Left ventricle myocardium superior (tissue), 1 donor: Measurements from ENCODE around the gene RHD. TPM values are rescaled to one million over a fixed set of nuclear protein-coding genes. Genes with fewer than 3 reads are reported as not detected.
A peak's percentile ranks its signal among the peaks of the same experiment; 100 is the strongest.
"Not testable (repeated sequence)": the region's sequence is repeated elsewhere in the genome, so short reads cannot be mapped to it uniquely, and the experiment has no call there.

Experiments used
- ATAC-seq: fragments of 200-7000 bp; cut with Tn5 transposase; one replicate; pipeline ENCODE4 v1.9.1; 2020; ENCODE audit warnings: mild to moderate bottlenecking, moderate library complexity
- DNase-seq: peaks from one replicate; pipeline ENCODE4 v3.0.0-alpha.2; 2020
- intact Hi-C: fragments of 100-400 bp; cut with micrococcal nuclease; formaldehyde crosslinking; loops from one replicate; pipeline ENCODE4 v1.11.0; 2022
- total RNA-seq: library from RNA; stranded (reverse); fragmentation: NEBNext Ultra II Directional; extraction: Animal tissue kit (Norgen Biotek cat#: 25700); gene quantifications from one replicate; pipeline ENCODE4 v1.2.1, GENCODE V29; 2021
- donor health status: DM: no; HTN: yes; CAD: no; lungs with severe emphysema.

RHD gene
- total RNA-seq, 1 donor from 2014 or later, result not detected

DNA sequence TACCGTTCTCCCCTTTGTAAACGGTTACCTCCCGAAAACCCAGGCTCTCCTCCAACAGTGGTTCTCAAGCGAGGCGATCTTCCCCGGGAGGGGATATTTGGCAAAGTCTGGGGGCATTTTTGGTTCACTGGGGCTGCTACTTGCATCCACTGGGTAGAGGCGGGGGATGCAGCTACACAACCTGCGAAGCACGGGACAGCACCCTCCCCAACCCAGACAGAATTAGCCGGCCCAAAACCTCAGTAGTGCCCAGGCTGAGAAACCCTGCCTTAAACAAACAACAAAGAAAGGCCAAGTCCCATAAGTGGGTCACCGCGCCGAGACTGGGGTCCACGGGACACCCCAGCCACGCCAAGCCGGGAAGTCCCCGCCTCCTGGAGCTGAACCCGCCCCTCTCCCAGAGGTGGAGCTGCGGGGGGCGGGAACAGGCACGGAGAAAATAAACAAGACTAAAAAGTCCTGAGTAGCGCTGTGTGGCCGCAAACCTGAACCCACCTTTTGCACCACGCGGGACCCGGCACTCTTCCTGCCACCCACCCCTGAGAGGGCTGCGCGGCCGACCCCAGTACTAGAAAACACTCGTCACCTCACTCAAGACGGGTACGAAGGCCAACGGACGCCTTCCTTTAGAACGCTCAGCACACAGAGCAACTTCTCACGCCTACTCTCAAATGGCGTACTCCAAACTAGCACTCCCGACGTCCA lies 65.3 kb downstream of the RHD start:
- DNase-seq (peak; percentile 34), ATAC-seq (peak; percentile 84)
- intact Hi-C loops, result not testable (repeated sequence)

GRCh38 chr1:25338188-25338981 lies 66.1 kb downstream of the RHD start, which contains the start of gene TMEM50A:
TMEM50A (plus strand) TSS chr1:25338334; CDS start chr1:25340487, 2,153 bp downstream.
- intact Hi-C loops, result no loop called here

GRCh38 chr1:25338986-25339385 lies 66.7 kb downstream of the RHD start:
- intact Hi-C loops, result no loop called here
- DNase-seq (no peak), ATAC-seq (no peak)

More at GRCh38 chr1:25338188-25338981, 66.1 kb downstream of the RHD start, which contains the start of gene TMEM50A:
- DNase-seq (peak; percentile 95), ATAC-seq (peak; percentile 97)

DNA sequence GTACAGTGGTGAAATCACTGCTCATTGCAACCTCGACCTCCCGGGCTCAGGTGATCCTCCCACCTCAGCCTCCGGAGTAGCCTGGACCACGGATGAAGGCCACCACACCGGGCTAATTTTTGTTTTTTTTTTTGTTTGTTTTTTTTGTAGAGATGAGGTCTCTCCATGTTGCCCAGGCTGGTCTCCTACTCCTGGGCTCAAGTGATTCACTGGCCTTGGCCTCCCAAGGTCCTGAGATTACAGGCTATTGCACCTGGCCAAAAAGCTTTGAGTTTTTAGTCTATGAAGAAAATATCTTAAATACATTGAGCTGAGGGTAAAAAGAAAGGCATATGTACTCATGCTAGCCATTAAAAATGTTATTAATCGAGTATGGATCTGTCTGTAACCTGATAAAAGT lies 69.4 kb downstream of the RHD start:
- no peak for DNase-seq
- no peak for ATAC-seq
- intact Hi-C loops, result no loop called here

DNA sequence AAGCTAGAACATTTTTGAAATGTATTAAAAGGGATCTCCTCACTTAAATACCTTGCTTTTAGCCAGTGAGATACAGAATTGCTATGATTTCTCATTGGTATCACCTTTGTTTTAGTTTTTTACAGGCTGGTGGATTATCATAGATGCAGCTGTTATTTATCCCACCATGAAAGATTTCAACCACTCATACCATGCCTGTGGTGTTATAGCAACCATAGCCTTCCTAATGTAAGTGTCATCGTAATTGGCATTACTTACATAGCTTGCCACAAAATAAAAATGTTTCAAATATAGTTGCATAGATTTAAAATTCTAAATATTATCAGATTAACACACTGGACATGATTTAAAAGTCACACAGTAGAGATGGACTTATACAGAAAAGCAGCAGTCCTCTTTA lies 70.5 kb downstream of the RHD start:
- DNase-seq (no peak), ATAC-seq (no peak)
- intact Hi-C loops, result no loop called here

DNA sequence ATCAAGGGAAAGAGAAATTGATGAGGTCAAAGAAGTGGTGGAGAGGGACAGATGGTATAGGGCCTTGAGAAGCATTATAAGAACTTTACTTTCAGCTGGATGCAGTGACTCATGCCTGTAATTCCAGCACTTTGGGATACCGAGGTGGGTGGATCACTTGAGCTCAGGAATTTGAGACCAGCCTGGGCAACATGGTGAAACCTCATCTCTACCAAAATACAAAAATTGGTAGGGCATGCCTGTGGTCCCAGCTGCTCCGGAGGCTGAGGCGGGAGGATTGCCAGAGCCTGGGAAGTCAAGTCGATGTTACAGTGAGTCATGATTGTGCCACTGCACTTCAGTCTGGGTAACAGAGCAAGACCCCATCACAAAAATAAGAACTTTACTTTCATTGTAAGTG lies 71.6 kb downstream of the RHD start:
- ATAC-seq (no peak), DNase-seq (no peak)
- intact Hi-C loops, result no loop called here

DNA sequence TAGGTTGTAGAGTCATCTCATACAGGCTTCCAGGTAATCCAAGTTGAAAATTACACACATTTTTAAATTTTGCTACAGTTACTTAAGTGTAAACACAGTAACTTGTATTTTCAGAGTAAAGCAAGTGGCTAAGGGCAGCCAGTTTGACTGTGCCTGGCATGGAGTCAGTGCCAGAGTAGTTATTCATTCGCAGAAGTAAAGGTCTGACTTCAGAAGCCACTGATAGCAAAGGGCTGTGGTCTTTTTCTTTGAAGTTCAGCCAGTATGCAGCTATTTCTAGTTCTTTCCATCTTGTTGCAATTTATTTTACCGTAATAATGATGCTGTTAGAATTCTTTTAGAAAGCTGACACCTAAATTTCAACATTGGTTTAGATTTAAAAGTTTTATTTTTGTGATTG lies 75.2 kb downstream of the RHD start:
- ATAC-seq (no peak), DNase-seq (no peak)
- intact Hi-C loops, result no loop called here

DNA sequence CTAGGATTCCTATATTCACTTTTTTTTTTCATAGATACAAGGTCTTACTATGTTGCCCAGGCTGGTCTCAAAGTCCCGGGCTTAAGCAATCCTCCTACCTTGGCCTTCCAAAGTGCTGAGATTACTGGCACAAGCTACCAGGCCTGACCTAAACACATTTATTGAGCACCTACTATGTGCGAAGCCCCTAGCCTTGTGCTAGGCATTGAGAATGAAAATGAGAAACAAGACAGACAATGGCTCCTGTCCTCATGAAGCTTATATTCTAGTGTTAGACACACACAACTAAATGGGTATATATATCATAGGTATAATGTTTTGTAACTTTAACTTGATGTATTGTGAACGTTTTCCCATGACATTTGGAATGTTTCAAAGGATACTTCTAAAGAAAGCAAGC lies 77.3 kb downstream of the RHD start:
- no peak for DNase-seq
- ATAC-seq, result no peak
- intact Hi-C loops, result no loop called here

- DNase-seq (no peak), ATAC-seq (no peak)
- intact Hi-C loops, result no loop called here
Observed at GRCh38 chr1:25355841-25356395, 83.6 kb downstream of the RHD start.

DNA sequence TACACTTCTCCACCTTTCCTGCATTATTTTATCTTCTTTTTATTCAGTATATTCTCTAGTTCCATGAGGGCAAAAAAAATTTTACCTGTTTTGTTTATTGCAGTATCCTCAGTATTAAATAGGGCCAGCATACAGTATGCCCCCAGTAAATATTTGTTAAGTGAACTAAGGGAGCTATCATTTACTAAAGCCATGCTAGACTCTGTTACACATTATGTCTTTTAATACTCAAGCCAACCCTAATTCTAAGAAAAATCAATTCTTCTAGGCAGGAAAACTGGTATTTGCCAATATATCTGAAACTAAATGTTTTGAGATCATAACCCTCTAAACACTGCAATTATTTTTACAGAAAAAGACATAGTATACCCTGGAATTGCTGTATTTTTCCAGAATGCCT lies 84.1 kb downstream of the RHD start:
- ATAC-seq (no peak), DNase-seq (no peak)
- intact Hi-C loops, result no loop called here

- no peak for DNase-seq
- intact Hi-C loops, result no loop called here
- no peak for ATAC-seq
Observed at GRCh38 chr1:25356848-25357247, 84.5 kb downstream of the RHD start.

DNA sequence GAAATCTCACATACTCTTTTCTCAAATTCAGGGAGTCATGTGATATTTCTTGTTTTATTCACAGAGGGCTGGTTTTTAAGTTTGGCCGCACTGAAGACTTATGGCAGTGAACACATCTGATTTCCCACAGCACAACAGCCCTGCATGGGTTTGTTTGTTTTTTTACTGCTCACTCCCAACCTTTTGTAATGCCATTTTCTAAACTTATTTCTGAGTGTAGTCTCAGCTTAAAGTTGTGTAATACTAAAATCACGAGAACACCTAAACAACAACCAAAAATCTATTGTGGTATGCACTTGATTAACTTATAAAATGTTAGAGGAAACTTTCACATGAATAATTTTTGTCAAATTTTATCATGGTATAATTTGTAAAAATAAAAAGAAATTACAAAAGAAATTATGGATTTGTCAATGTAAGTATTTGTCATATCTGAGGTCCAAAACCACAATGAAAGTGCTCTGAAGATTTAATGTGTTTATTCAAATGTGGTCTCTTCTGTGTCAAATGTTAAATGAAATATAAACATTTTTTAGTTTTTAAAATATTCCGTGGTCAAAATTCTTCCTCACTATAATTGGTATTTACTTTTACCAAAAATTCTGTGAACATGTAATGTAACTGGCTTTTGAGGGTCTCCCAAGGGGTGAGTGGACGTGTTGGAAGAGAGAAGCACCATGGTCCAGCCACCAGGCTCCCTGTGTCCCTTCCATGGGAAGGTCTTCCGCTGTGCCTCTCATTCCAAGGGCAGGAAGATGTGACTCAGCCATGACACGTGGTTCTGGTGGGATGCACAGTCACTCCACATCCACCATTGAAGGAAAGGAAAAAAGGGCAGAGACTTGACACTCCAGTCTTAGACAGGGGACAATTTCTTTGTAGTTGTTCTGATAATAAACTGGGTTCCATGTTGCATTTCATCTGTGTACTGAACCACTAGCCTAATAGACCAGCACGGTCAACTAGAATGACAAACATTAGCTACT lies 88.6 kb downstream of the RHD start:
- ATAC-seq (no peak), DNase-seq (no peak)
- intact Hi-C loops, result no loop called here

- intact Hi-C loops, result no loop called here
Observed at GRCh38 chr1:25361901-25362300, 89.6 kb downstream of the RHD start.

GRCh38 chr1:25362634-25363559 lies 90.6 kb downstream of the RHD start:
- DNase-seq, intact Hi-C loops: not testable (repeated sequence)
- peak; percentile 63 for ATAC-seq

More at GRCh38 chr1:25361901-25362300, 89.6 kb downstream of the RHD start:
- ATAC-seq, result no peak
- DNase-seq, result no peak

- intact Hi-C loops, result no loop called here
- no peak for DNase-seq
- no peak for ATAC-seq
Observed at GRCh38 chr1:25369241-25369640, 96.9 kb downstream of the RHD start.

- DNase-seq, intact Hi-C loops, ATAC-seq: not testable (repeated sequence)
Observed at GRCh38 chr1:25369691-25370271, 97.5 kb downstream of the RHD start.

- DNase-seq, intact Hi-C loops, ATAC-seq: not testable (repeated sequence)
Observed at GRCh38 chr1:25371757-25372156, 99.4 kb downstream of the RHD start.

GRCh38 chr1:25378367-25378766 lies 106.1 kb downstream of the RHD start:
- intact Hi-C loops, ATAC-seq, DNase-seq: not testable (repeated sequence)
